Panc1 (cell line): Measurements from ENCODE around the gene PXK. TPM values are rescaled to one million over a fixed set of nuclear protein-coding genes. Genes with fewer than 3 reads are reported as not detected.

ENCODE experiments used
- ATAC-seq: fragments of 200-7000 bp; cut with Tn5 transposase; 2 replicates; pipeline ENCODE4 v1.9.1; 2020; ENCODE audit warnings: mild to moderate bottlenecking, moderate library complexity
- BruUV-seq: library from RNA; stranded (reverse); fragments of 400-500 nt; replicated peaks from 2 replicates; lab custom pipeline; 2021; lab: Mats Ljungman, UMichigan
- CTCF ChIA-PET: fragments of 300-600 bp; sonication (Branson Sonifier 250); formaldehyde crosslinking; loops from one replicate; lab custom pipeline; 2022; ENCODE audit warnings: antibody characterized with exemption; lab: Charles Lee
- POLR2A ChIA-PET: fragments of 300-600 bp; sonication (Branson Sonifier 250); formaldehyde crosslinking; loops from one replicate; lab custom pipeline; 2022; ENCODE audit warnings: antibody characterized with exemption; lab: Charles Lee
- DNase-seq: peaks from one replicate; pipeline ENCODE4 v3.0.0-alpha.2; 2010; ENCODE audit warnings: low read depth, low spot score
- H3K27ac ChIP-seq: 2 replicates; pipeline ENCODE4 v1.5.1; 2011; ENCODE audit warnings: mild to moderate bottlenecking, low read length, inconsistent platforms
- H3K27me3 ChIP-seq: fragments of 200-500 bp; sonication (Bioruptor generic); 2 replicates; pipeline ENCODE4 v1.6.0; 2014; ENCODE audit warnings: low read length, inconsistent platforms; ENCODE audit not compliant: control insufficient read depth, insufficient read depth
- H3K36me3 ChIP-seq: fragments of 200-500 bp; sonication (Bioruptor generic); 2 replicates; pipeline ENCODE4 v1.5.1; 2014; ENCODE audit warnings: inconsistent platforms, mild to moderate bottlenecking, low read length, moderate library complexity; ENCODE audit not compliant: control insufficient read depth, insufficient read depth
- H3K4me1 ChIP-seq: 2 replicates; pipeline ENCODE4 v1.5.1; 2011; ENCODE audit warnings: inconsistent platforms, mild to moderate bottlenecking, low read length, moderate library complexity; ENCODE audit not compliant: control insufficient read depth, insufficient read depth
- H3K4me3 ChIP-seq, 2 experiments: 2 replicates each; pipeline ENCODE4 v1.5.1; 2011 to 2012; ENCODE audit warnings: low read depth in 2 of 2, low read length in 2 of 2, mild to moderate bottlenecking in 2 of 2, inconsistent platforms in 1 of 2, moderate library complexity in 1 of 2
- H3K9me3 ChIP-seq: fragments of 200-500 bp; sonication (Bioruptor generic); 2 replicates; pipeline ENCODE4 v1.5.1; 2014; ENCODE audit warnings: low read depth, mild to moderate bottlenecking, inconsistent platforms, low read length, moderate library complexity; ENCODE audit not compliant: control insufficient read depth, insufficient read depth
- CTCF ChIP-seq: fragments of 450-650 bp; IDR thresholded peaks from 2 replicates; pipeline ENCODE4 v1.5.1; 2017; ENCODE audit warnings: mild to moderate bottlenecking
- POLR2AphosphoS5 ChIP-seq: IDR thresholded peaks from 2 replicates; pipeline ENCODE4 v1.6.1; 2012; ENCODE audit warnings: mild to moderate bottlenecking, low read depth, low read length, moderate library complexity
- REST ChIP-seq, 2 experiments: IDR thresholded peaks; 2 replicates each; pipeline ENCODE4 v1.6.1; 2011 to 2012; ENCODE audit warnings: low read depth in 2 of 2, control low read depth in 1 of 2, low read length in 1 of 2, mild to moderate bottlenecking in 1 of 2, moderate library complexity in 1 of 2; ENCODE audit not compliant: insufficient read depth in 1 of 2
- SIN3A ChIP-seq: IDR thresholded peaks from 2 replicates; pipeline ENCODE4 v1.6.1; 2012; ENCODE audit warnings: low read depth, mild to moderate bottlenecking, low read length, moderate library complexity, borderline replicate concordance; ENCODE audit not compliant: insufficient read depth
- TCF7L2 ChIP-seq: IDR thresholded peaks from 2 replicates; pipeline ENCODE4 v1.6.1; 2011; ENCODE audit warnings: mild to moderate bottlenecking, low read depth, low read length, inconsistent platforms
- in situ Hi-C: cut with HindIII; loops from 2 replicates; pipeline ENCODE4 v1.10.0; 2016; ENCODE audit warnings: low sequenced_read_pairs, low pct_unique_long_range_greater_than_20kb
- intact Hi-C: fragments of 100-400 bp; cut with micrococcal nuclease; formaldehyde crosslinking; loops from one replicate; pipeline ENCODE4 v1.10.0; 2022; ENCODE audit not compliant: unreplicated experiment
- total RNA-seq: library from RNA; stranded (reverse); gene quantifications from one replicate; pipeline ENCODE4 v1.2.1, GENCODE V29; 2021; ENCODE audit not compliant: unreplicated experiment

The PXK gene
- total RNA-seq, 1 experiment from 2014 or later: 14.2 TPM

GRCh38 chr3:58296843-58297242, 35.8 kb upstream of the PXK start:
- Histone ChIP-seq H3K4me3 (no peak overlapping the region), H3K4me1 (no peaks in the 10 kb centered on the region), H3K27ac (no peak overlapping the region), H3K27me3 (no peaks in the 10 kb centered on the region), H3K36me3 (no peaks in the 10 kb centered on the region), H3K9me3 (peaks cover 3% of the 10 kb centered on the region; the same call in 1 of the 2 replicates)
- in situ Hi-C loops: no loop called here
- ATAC-seq (0 out of 2 replicates have a peak, but pooled peaks have one; percentile 6), DNase-seq (no peak)
- no peak for TF ChIP-seq CTCF
- no peak for TF ChIP-seq REST (IDR thresholded peaks at IDR 0.05; ENCODE audit: insufficient read depth in 1 of 2, low read depth in 2 of 2, low read length in 1 of 2)
- no peak for TF ChIP-seq POLR2AphosphoS5
- TF ChIP-seq SIN3A: no peak
- TF ChIP-seq TCF7L2: no peak
- CTCF ChIA-PET: no interaction called here
- intact Hi-C loops: no loop called here
- no TSS peak for BruUV-seq
- POLR2A ChIA-PET: no interaction called here

GRCh38 chr3:58298190-58298589, 34.5 kb upstream of the PXK start:
- no TSS peak for BruUV-seq
- CTCF ChIA-PET: interaction anchor here (0.7 kb wide), 1 partner anchor 232 kb away, joined by 3 read pairs; no protein-coding TSS in a partner anchor
- Histone ChIP-seq H3K27me3 (no peaks in the 10 kb centered on the region), H3K4me1 (no peaks in the 10 kb centered on the region), H3K4me3 (no peak overlapping the region), H3K36me3 (no peaks in the 10 kb centered on the region), H3K27ac (no peak overlapping the region), H3K9me3 (peaks cover 5% of the 10 kb centered on the region; the same call in 1 of the 2 replicates)
- DNase-seq (no peak), ATAC-seq (no peak)
- TF ChIP-seq REST (IDR thresholded peaks at IDR 0.05; ENCODE audit: insufficient read depth in 1 of 2, low read depth in 2 of 2, low read length in 1 of 2): no peak
- TF ChIP-seq TCF7L2: no peak
- no peak for TF ChIP-seq SIN3A
- TF ChIP-seq CTCF: no peak
- no peak for TF ChIP-seq POLR2AphosphoS5
- POLR2A ChIA-PET: interaction anchor here (0.6 kb wide), 1 partner anchor 19 kb away, joined by 3 read pairs; no protein-coding TSS in a partner anchor
- in situ Hi-C loops (no loop called here), intact Hi-C loops (no loop called here)
